SK-N-SH (cell line): ENCODE measurements around the gene APOE. TPM values are rescaled to one million over a fixed set of nuclear protein-coding genes. Genes with fewer than 3 reads are reported as not detected.

ENCODE experiments used
- CTCF ChIA-PET: fragments of 300-600, 350-600 bp; formaldehyde crosslinking; extraction: SDS; loops from one replicate; lab custom pipeline; 2021; lab: Yijun Ruan, JAX
- POLR2A ChIA-PET: fragments of 350-600 bp; sonication (Branson Sonifier 250); formaldehyde crosslinking; extraction: SDS; loops from one replicate; lab custom pipeline; 2020; ENCODE audit warnings: antibody characterized with exemption, inconsistent platforms; lab: Yijun Ruan, JAX
- DNase-seq: peaks from one replicate; pipeline ENCODE4 v3.0.0; 2012
- H2AFZ ChIP-seq: fragments of 200-600 bp; sonication (generic); 2 replicates; pipeline ENCODE4 v1.8.1; 2016; ENCODE audit warnings: antibody characterized with exemption, mild to moderate bottlenecking, low read depth
- H3F3A ChIP-seq: fragments of 200-600 bp; sonication (generic); replicated peaks from 2 replicates; pipeline ENCODE3; 2016; ENCODE audit warnings: antibody characterized with exemption, mild to moderate bottlenecking; ENCODE audit not compliant: insufficient read depth
- H3K27ac ChIP-seq, 2 experiments: fragments of 200-500 bp in 1 of 2; fragments of 200-600 bp in 1 of 2; sonication (Bioruptor generic) in 1 of 2; sonication (generic), shearing (Covaris generic) in 1 of 2; 2 replicates each; pipeline versions ENCODE4 v1.5.1 to v1.6.1; 2014 to 2016; ENCODE audit warnings: low read depth in 2 of 2, inconsistent platforms in 1 of 2, low read length in 1 of 2, mild to moderate bottlenecking in 1 of 2, mixed read lengths in 1 of 2
- H3K27me3 ChIP-seq: fragments of 200-600 bp; sonication (generic), shearing (Covaris generic); 2 replicates; pipeline ENCODE4 v1.6.1; 2016; ENCODE audit warnings: mixed run types; ENCODE audit not compliant: insufficient read depth
- H3K36me3 ChIP-seq, 2 experiments: fragments of 200-500 bp in 1 of 2; fragments of 200-600 bp in 1 of 2; sonication (Bioruptor generic) in 1 of 2; sonication (generic) in 1 of 2; replicated peaks in 1 of 2; 2 replicates each; pipeline versions ENCODE3 to v1.5.1; 2014 to 2016; ENCODE audit warnings: low read length in 1 of 2, mild to moderate bottlenecking in 1 of 2; ENCODE audit not compliant: insufficient read depth in 2 of 2, control insufficient read depth in 1 of 2
- H3K4me1 ChIP-seq, 2 experiments: fragments of 200-500 bp in 1 of 2; fragments of 200-600 bp in 1 of 2; sonication (Bioruptor generic) in 1 of 2; sonication (generic), shearing (Covaris generic) in 1 of 2; 2 replicates each; pipeline versions ENCODE4 v1.5.1 to v1.6.1; 2014 to 2016; ENCODE audit warnings: low read depth in 1 of 2, low read length in 1 of 2, mixed run types in 1 of 2; ENCODE audit not compliant: insufficient read depth in 2 of 2, control insufficient read depth in 1 of 2
- H3K4me2 ChIP-seq: fragments of 200-600 bp; sonication (generic), shearing (Covaris generic); 2 replicates; pipeline ENCODE4 v1.6.1; 2017; ENCODE audit warnings: mixed run types
- H3K4me3 ChIP-seq, 2 experiments: fragments of 200-500 bp in 1 of 2; fragments of 200-600 bp in 1 of 2; sonication (Bioruptor generic) in 1 of 2; sonication (generic), shearing (Covaris generic) in 1 of 2; 2 replicates each; pipeline versions ENCODE4 v1.5.1 to v1.8.1; 2014 to 2016; ENCODE audit warnings: low read depth in 2 of 2, inconsistent platforms in 1 of 2, low read length in 1 of 2, mild to moderate bottlenecking in 1 of 2, mixed read lengths in 1 of 2, moderate library complexity in 1 of 2
- H3K79me2 ChIP-seq: fragments of 200-600 bp; sonication (generic); 2 replicates; pipeline ENCODE4 v1.8.1; 2017; ENCODE audit warnings: mild to moderate bottlenecking; ENCODE audit not compliant: insufficient read depth
- H3K9ac ChIP-seq: fragments of 200-600 bp; sonication (generic); 2 replicates; pipeline ENCODE4 v1.6.1; 2017; ENCODE audit warnings: mixed run types
- H3K9me2 ChIP-seq: fragments of 200-600 bp; sonication (generic); 2 replicates; pipeline ENCODE4 v1.6.1; 2017; ENCODE audit warnings: mixed run types
- H3K9me3 ChIP-seq: fragments of 200-600 bp; sonication (generic); 2 replicates; pipeline ENCODE4 v1.6.1; 2017; ENCODE audit warnings: mixed run types, mild to moderate bottlenecking, moderate library complexity
- H4K20me1 ChIP-seq: fragments of 200-600 bp; sonication (generic); 2 replicates; pipeline ENCODE4 v1.6.1; 2017; ENCODE audit warnings: mild to moderate bottlenecking, mixed run types; ENCODE audit not compliant: insufficient read depth
- CHD2 ChIP-seq: fragments of 150-350 bp; IDR thresholded peaks from 2 replicates; pipeline ENCODE4 v1.6.1; 2018; ENCODE audit warnings: low read length; ENCODE audit not compliant: partially characterized antibody
- EP300 ChIP-seq, 2 experiments: IDR thresholded peaks; 2 replicates each; pipeline versions ENCODE4 v1.4.0 to v1.6.1; 2012; ENCODE audit warnings: borderline replicate concordance in 1 of 2, low read depth in 1 of 2, low read length in 1 of 2
- FOSL2 ChIP-seq: IDR thresholded peaks from 2 replicates; pipeline ENCODE4 v1.4.0; 2012; ENCODE audit warnings: low read depth, mild to moderate bottlenecking, moderate library complexity, borderline replicate concordance
- FOXJ3 ChIP-seq: sonication (generic); formaldehyde crosslinking; IDR thresholded peaks from 2 replicates; pipeline ENCODE4 v1.5.1; 2020; ENCODE audit warnings: mild to moderate bottlenecking, missing genetic modification reagents
- FOXM1 ChIP-seq: IDR thresholded peaks from 2 replicates; pipeline ENCODE4 v1.4.0; 2012; ENCODE audit warnings: low read depth, mild to moderate bottlenecking
- GABPA ChIP-seq: IDR thresholded peaks from 2 replicates; pipeline ENCODE4 v1.4.0; 2012; ENCODE audit warnings: low read depth, mild to moderate bottlenecking
- JUND ChIP-seq: IDR thresholded peaks from 2 replicates; pipeline ENCODE4 v1.4.0; 2012
- MXI1 ChIP-seq: IDR thresholded peaks from 2 replicates; pipeline ENCODE4 v1.6.1; 2012; ENCODE audit warnings: mild to moderate bottlenecking, low read depth, low read length, improper control_type of control experiment
- NRF1 ChIP-seq: IDR thresholded peaks from 2 replicates; pipeline ENCODE4 v1.6.1; 2012; ENCODE audit warnings: low read depth, mild to moderate bottlenecking, low read length
- RCOR1 ChIP-seq: fragments of 150-350 bp; IDR thresholded peaks from 2 replicates; pipeline ENCODE4 v1.6.1; 2017; ENCODE audit warnings: antibody characterized with exemption, low read length
- RFX5 ChIP-seq: IDR thresholded peaks from 2 replicates; pipeline ENCODE4 v1.6.1; 2012; ENCODE audit warnings: mild to moderate bottlenecking, improper control_type of control experiment, low read length
- SIN3A ChIP-seq: IDR thresholded peaks from 2 replicates; pipeline ENCODE4 v1.6.1; 2012; ENCODE audit warnings: low read depth, mild to moderate bottlenecking, low read length, moderate library complexity, borderline replicate concordance
- SMC3 ChIP-seq: IDR thresholded peaks from 2 replicates; pipeline ENCODE4 v1.6.1; 2012; ENCODE audit warnings: low read depth, low read length, improper control_type of control experiment
- TAF1 ChIP-seq: IDR thresholded peaks from 2 replicates; pipeline ENCODE4 v1.6.1; 2012; ENCODE audit warnings: low read depth, mild to moderate bottlenecking, low read length, moderate library complexity, borderline replicate concordance
- TCF12 ChIP-seq: IDR thresholded peaks from 2 replicates; pipeline ENCODE4 v1.4.0; 2012
- TEAD4 ChIP-seq: IDR thresholded peaks from 2 replicates; pipeline ENCODE4 v1.4.0; 2012; ENCODE audit warnings: mild to moderate bottlenecking, borderline replicate concordance; ENCODE audit not compliant: insufficient read depth
- WGBS: methylation state at CpG from one replicate; pipeline ENCODE4 v1.1.6; 2017; ENCODE audit warnings: low lambda C conversion rate; 5-methylcytosine and 5-hydroxymethylcytosine counted together
- polyA plus RNA-seq, 3 experiments: library from polyadenylated mRNA; depleted of rRNA; stranded (reverse); fragments of >200 nt; gene quantifications; 2 replicates each; pipeline ENCODE4 v1.2.3, GENCODE V29; 2012
- TF ChIP-seq, protein P1 (sequence below): IDR thresholded peaks from 2 replicates; pipeline ENCODE4 v1.6.1; 2012; ENCODE audit warnings: mild to moderate bottlenecking, low read depth, low read length, moderate library complexity
- TF ChIP-seq, protein P2 (sequence below): fragments of 150-350 bp; IDR thresholded peaks from 2 replicates; pipeline ENCODE4 v1.6.1; 2016; ENCODE audit warnings: mild to moderate bottlenecking, low read depth, low read length
- TF ChIP-seq, protein P3 (sequence below): IDR thresholded peaks from 2 replicates; pipeline ENCODE4 v1.4.0; 2012; ENCODE audit warnings: low read depth, borderline replicate concordance
- TF ChIP-seq, protein P4 (sequence below): IDR thresholded peaks from 2 replicates; pipeline ENCODE4 v1.4.0; 2012; ENCODE audit warnings: low read depth, borderline replicate concordance
- TF ChIP-seq, protein P5 (sequence below): IDR thresholded peaks from 2 replicates; pipeline ENCODE4 v1.4.0; 2012; ENCODE audit warnings: low read depth

Gene APOE
- polyA plus RNA-seq, 1 of the 3 experiments (the other 2 are of a cell fraction): 56.0 TPM

DNA sequence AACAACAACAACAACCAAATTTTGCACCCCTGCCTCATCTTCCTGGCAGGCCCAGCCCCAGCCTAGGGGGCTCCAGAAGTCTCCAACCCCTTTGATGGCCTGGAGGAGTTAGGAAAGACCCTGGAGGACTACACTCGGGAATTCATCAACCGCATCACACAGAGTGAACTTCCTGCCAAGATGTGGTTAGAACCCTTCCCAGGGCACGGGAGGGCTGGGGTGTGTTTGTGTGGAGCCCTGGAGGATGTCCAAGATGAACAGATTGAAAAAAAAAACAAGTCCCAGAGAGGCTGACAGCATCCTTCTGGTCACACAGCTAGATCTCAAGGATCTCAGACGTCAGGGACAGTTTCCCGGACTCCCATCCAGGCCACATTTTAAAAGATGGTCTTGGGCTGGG is 22.1 kb downstream of the APOE start:
- H3F3A ChIP-seq: no peaks in the 10 kb centered on the region
- DNase-seq: peak; percentile 2
- CTCF ChIA-PET: interaction anchor here (1.0 kb wide), 1 partner anchor 25 kb away, joined by 3 read pairs; no protein-coding TSS in a partner anchor
- no peak overlapping the region for H3K27ac ChIP-seq
- H3K4me3 ChIP-seq: no peak overlapping the region
- no peaks in the 10 kb centered on the region for H3K36me3 ChIP-seq
- POLR2A ChIA-PET: no interaction called here
- H3K4me2 ChIP-seq: 0 out of 2 replicates have a peak overlapping the region, but pooled peaks have one; percentile 63
- H2AFZ ChIP-seq: no peak overlapping the region
- H3K79me2 ChIP-seq: no peaks in the 10 kb centered on the region
- WGBS: 73% methylated on average over 5 of the region's 5 CpGs
- TF ChIP-seq SIN3A (no peak), CHD2 (no peak)
- no peak overlapping the region for H3K9ac ChIP-seq
- 0 out of 2 replicates have a peak, but pooled peaks cover 14% of the 10 kb centered on the region for H3K27me3 ChIP-seq
- no peaks in the 10 kb centered on the region for H3K9me3 ChIP-seq
- no peaks in the 10 kb centered on the region for H3K9me2 ChIP-seq
- no peaks in the 10 kb centered on the region; a peak in 1 of 4 replicates for H3K4me1 ChIP-seq
- no peaks in the 10 kb centered on the region for H4K20me1 ChIP-seq

DNA sequence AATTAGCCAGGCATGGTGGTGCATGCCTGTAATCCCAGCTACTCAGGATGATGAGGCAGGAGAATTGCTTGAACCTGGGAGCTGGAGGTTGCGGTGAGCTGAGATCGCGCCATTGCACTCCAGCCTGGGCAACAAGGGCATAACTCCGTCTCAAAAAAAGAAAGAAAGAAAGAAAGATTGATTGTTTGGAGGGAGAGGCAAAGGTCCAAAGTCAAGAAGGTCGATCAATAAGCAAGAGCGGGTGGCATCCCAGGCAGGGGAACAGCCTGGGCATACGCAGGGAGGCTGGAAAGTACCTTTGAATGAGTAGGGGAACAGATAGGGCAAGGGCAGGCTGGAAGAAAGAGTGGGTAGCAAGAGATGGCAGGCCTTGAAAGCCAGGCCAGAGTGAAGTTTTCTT is 24.5 kb downstream of the APOE start:
- POLR2A ChIA-PET: no interaction called here
- 70% methylated on average over 7 of the region's 7 CpGs for WGBS
- no peaks in the 10 kb centered on the region for H3K9me2 ChIP-seq

More for the DNA sequence above, 24.5 kb downstream of the APOE start:
- DNase-seq: no peak
- H3K4me3 ChIP-seq: no peak overlapping the region
- H3K79me2 ChIP-seq: no peaks in the 10 kb centered on the region
- H3K27me3 ChIP-seq: 0 out of 2 replicates have a peak, but pooled peaks cover 14% of the 10 kb centered on the region
- no peaks in the 10 kb centered on the region for H3K36me3 ChIP-seq
- no peak overlapping the region for H2AFZ ChIP-seq
- no peak overlapping the region for H3K4me2 ChIP-seq
- no peak overlapping the region for H3K9ac ChIP-seq
- no peaks in the 10 kb centered on the region for H4K20me1 ChIP-seq
- no peaks in the 10 kb centered on the region; a peak in 1 of 4 replicates for H3K4me1 ChIP-seq
- H3K27ac ChIP-seq: no peak overlapping the region
- CTCF ChIA-PET: no interaction called here
- no peaks in the 10 kb centered on the region for H3F3A ChIP-seq
- H3K9me3 ChIP-seq: no peaks in the 10 kb centered on the region
- TF ChIP-seq, protein P1, sequence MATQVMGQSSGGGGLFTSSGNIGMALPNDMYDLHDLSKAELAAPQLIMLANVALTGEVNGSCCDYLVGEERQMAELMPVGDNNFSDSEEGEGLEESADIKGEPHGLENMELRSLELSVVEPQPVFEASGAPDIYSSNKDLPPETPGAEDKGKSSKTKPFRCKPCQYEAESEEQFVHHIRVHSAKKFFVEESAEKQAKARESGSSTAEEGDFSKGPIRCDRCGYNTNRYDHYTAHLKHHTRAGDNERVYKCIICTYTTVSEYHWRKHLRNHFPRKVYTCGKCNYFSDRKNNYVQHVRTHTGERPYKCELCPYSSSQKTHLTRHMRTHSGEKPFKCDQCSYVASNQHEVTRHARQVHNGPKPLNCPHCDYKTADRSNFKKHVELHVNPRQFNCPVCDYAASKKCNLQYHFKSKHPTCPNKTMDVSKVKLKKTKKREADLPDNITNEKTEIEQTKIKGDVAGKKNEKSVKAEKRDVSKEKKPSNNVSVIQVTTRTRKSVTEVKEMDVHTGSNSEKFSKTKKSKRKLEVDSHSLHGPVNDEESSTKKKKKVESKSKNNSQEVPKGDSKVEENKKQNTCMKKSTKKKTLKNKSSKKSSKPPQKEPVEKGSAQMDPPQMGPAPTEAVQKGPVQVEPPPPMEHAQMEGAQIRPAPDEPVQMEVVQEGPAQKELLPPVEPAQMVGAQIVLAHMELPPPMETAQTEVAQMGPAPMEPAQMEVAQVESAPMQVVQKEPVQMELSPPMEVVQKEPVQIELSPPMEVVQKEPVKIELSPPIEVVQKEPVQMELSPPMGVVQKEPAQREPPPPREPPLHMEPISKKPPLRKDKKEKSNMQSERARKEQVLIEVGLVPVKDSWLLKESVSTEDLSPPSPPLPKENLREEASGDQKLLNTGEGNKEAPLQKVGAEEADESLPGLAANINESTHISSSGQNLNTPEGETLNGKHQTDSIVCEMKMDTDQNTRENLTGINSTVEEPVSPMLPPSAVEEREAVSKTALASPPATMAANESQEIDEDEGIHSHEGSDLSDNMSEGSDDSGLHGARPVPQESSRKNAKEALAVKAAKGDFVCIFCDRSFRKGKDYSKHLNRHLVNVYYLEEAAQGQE: no peak
- TF ChIP-seq, protein P2, sequence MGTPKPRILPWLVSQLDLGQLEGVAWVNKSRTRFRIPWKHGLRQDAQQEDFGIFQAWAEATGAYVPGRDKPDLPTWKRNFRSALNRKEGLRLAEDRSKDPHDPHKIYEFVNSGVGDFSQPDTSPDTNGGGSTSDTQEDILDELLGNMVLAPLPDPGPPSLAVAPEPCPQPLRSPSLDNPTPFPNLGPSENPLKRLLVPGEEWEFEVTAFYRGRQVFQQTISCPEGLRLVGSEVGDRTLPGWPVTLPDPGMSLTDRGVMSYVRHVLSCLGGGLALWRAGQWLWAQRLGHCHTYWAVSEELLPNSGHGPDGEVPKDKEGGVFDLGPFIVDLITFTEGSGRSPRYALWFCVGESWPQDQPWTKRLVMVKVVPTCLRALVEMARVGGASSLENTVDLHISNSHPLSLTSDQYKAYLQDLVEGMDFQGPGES: no peak
- TF ChIP-seq EP300 (IDR thresholded peaks at IDR 0.05; ENCODE audit: borderline replicate concordance in 1 of 2, low read depth in 1 of 2, low read length in 1 of 2): no peak
- TF ChIP-seq SMC3: no peak
- TF ChIP-seq GABPA: no peak
- no peak for TF ChIP-seq MXI1
- TF ChIP-seq NRF1: no peak
- TF ChIP-seq, protein P3, sequence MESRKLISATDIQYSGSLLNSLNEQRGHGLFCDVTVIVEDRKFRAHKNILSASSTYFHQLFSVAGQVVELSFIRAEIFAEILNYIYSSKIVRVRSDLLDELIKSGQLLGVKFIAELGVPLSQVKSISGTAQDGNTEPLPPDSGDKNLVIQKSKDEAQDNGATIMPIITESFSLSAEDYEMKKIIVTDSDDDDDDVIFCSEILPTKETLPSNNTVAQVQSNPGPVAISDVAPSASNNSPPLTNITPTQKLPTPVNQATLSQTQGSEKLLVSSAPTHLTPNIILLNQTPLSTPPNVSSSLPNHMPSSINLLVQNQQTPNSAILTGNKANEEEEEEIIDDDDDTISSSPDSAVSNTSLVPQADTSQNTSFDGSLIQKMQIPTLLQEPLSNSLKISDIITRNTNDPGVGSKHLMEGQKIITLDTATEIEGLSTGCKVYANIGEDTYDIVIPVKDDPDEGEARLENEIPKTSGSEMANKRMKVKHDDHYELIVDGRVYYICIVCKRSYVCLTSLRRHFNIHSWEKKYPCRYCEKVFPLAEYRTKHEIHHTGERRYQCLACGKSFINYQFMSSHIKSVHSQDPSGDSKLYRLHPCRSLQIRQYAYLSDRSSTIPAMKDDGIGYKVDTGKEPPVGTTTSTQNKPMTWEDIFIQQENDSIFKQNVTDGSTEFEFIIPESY: no peak
- TF ChIP-seq JUND: no peak
- TF ChIP-seq TEAD4: no peak
- TF ChIP-seq TAF1: no peak
- no peak for TF ChIP-seq FOXM1
- TF ChIP-seq RCOR1: no peak
- TF ChIP-seq, protein P4, sequence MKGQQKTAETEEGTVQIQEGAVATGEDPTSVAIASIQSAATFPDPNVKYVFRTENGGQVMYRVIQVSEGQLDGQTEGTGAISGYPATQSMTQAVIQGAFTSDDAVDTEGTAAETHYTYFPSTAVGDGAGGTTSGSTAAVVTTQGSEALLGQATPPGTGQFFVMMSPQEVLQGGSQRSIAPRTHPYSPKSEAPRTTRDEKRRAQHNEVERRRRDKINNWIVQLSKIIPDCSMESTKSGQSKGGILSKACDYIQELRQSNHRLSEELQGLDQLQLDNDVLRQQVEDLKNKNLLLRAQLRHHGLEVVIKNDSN: no peak
- TF ChIP-seq FOSL2: no peak
- TF ChIP-seq TCF12: no peak
- TF ChIP-seq FOXJ3 (CRISPR knock-in tag): no peak
- no peak for TF ChIP-seq RFX5
- TF ChIP-seq, protein P5, sequence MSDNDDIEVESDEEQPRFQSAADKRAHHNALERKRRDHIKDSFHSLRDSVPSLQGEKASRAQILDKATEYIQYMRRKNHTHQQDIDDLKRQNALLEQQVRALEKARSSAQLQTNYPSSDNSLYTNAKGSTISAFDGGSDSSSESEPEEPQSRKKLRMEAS: no peak
